HL-60 (cell line): ENCODE results near the gene OR5H1.

Experiments
- POLR2AphosphoS5 ChIP-seq: IDR thresholded peaks from 2 replicates; pipeline ENCODE4 v1.6.1; 2012; ENCODE audit warnings: low read depth
- TF ChIP-seq, protein P1 (sequence below): IDR thresholded peaks from one replicate; pipeline ENCODE4 v1.5.1; 2011; ENCODE audit warnings: low read length, control low read depth, inconsistent platforms; ENCODE audit not compliant: insufficient read depth
- TF ChIP-seq, protein P2 (sequence below): IDR thresholded peaks from 2 replicates; pipeline ENCODE4 v1.6.1; 2012; ENCODE audit warnings: low read depth; ENCODE audit not compliant: insufficient replicate concordance

DNA sequence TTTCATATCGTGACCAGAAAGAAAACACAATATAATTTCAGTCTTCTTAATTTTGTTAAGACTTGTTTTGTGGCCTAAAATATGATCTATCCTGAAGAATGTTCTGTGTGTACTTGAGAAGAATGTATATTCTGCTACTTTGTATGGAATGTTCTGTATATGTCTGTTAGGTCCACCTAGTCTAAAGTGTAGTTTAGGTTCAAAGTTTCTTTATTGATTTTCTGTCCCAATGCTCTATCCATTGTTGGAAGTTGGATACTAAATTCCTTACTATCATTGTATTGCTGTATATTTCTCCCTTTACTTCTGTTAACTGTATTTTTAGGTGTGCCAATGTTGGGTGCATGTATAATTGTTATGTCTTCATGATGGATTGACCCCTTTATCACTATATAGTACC, 22.4 kb upstream of the OR5H1 start:
- TF ChIP-seq POLR2AphosphoS5 = no peak
- TF ChIP-seq, protein P1, sequence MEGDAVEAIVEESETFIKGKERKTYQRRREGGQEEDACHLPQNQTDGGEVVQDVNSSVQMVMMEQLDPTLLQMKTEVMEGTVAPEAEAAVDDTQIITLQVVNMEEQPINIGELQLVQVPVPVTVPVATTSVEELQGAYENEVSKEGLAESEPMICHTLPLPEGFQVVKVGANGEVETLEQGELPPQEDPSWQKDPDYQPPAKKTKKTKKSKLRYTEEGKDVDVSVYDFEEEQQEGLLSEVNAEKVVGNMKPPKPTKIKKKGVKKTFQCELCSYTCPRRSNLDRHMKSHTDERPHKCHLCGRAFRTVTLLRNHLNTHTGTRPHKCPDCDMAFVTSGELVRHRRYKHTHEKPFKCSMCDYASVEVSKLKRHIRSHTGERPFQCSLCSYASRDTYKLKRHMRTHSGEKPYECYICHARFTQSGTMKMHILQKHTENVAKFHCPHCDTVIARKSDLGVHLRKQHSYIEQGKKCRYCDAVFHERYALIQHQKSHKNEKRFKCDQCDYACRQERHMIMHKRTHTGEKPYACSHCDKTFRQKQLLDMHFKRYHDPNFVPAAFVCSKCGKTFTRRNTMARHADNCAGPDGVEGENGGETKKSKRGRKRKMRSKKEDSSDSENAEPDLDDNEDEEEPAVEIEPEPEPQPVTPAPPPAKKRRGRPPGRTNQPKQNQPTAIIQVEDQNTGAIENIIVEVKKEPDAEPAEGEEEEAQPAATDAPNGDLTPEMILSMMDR = no peak
- TF ChIP-seq, protein P2, sequence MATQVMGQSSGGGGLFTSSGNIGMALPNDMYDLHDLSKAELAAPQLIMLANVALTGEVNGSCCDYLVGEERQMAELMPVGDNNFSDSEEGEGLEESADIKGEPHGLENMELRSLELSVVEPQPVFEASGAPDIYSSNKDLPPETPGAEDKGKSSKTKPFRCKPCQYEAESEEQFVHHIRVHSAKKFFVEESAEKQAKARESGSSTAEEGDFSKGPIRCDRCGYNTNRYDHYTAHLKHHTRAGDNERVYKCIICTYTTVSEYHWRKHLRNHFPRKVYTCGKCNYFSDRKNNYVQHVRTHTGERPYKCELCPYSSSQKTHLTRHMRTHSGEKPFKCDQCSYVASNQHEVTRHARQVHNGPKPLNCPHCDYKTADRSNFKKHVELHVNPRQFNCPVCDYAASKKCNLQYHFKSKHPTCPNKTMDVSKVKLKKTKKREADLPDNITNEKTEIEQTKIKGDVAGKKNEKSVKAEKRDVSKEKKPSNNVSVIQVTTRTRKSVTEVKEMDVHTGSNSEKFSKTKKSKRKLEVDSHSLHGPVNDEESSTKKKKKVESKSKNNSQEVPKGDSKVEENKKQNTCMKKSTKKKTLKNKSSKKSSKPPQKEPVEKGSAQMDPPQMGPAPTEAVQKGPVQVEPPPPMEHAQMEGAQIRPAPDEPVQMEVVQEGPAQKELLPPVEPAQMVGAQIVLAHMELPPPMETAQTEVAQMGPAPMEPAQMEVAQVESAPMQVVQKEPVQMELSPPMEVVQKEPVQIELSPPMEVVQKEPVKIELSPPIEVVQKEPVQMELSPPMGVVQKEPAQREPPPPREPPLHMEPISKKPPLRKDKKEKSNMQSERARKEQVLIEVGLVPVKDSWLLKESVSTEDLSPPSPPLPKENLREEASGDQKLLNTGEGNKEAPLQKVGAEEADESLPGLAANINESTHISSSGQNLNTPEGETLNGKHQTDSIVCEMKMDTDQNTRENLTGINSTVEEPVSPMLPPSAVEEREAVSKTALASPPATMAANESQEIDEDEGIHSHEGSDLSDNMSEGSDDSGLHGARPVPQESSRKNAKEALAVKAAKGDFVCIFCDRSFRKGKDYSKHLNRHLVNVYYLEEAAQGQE = no peak
